ENCODE data around the gene NPAS2.

NPAS2 gene

GRCh38 chr2:100969998-100970397, 150.1 kb downstream of the NPAS2 start:
- Histone ChIP-seq H3K4me3 (ENCODE audit: low read length, poor library complexity, severe bottlenecking) (no peak overlapping the region), H3K4me1 (ENCODE audit: insufficient read depth, low read length, poor library complexity, severe bottlenecking) (no peaks in the 10 kb centered on the region), H3K9me3 (ENCODE audit: insufficient read depth, low read depth, low read length) (no peaks in the 10 kb centered on the region), H3K4me2 (ENCODE audit: low read depth, low read length, poor library complexity, severe bottlenecking) (no peak overlapping the region), H3K36me3 (ENCODE audit: insufficient read depth, low read length) (no peaks in the 10 kb centered on the region), H2AFZ (ENCODE audit: low read length) (no peak overlapping the region), H3K79me2 (ENCODE audit: insufficient read depth, low read length) (no peaks in the 10 kb centered on the region), H3F3A (ENCODE audit: low read depth) (no peaks in the 10 kb centered on the region), H3K27me3 (ENCODE audit: insufficient read depth, low read length, poor library complexity, severe bottlenecking) (no peaks in the 10 kb centered on the region), H4K20me1 (ENCODE audit: insufficient read depth, low read length, poor library complexity, severe bottlenecking) (no peaks in the 10 kb centered on the region), H3K9me2 (replicated peaks; ENCODE audit: low read depth, low read length) (no peaks in the 10 kb centered on the region), H3K9ac (ENCODE audit: low read depth, low read length, poor library complexity, severe bottlenecking) (no peak overlapping the region)
- no peak for TF ChIP-seq CTCF (conservative IDR thresholded peaks at IDR 0.05; ENCODE audit: low read length)
- no peak for TF ChIP-seq EZH2phosphoT487 (IDR thresholded peaks at IDR 0.05; ENCODE audit: borderline replicate concordance)

- no peaks in the 10 kb centered on the region for H3K79me2 ChIP-seq (ENCODE audit: insufficient read depth, low read length)
- no peaks in the 10 kb centered on the region for H3K4me1 ChIP-seq (ENCODE audit: insufficient read depth, low read length, poor library complexity, severe bottlenecking)
- no peaks in the 10 kb centered on the region for H3K27me3 ChIP-seq (ENCODE audit: insufficient read depth, low read length, poor library complexity, severe bottlenecking)
- no peak overlapping the region for H3K9ac ChIP-seq (ENCODE audit: low read depth, low read length, poor library complexity, severe bottlenecking)
- no peak overlapping the region for H3K4me3 ChIP-seq (ENCODE audit: low read length, poor library complexity, severe bottlenecking)
- H4K20me1 ChIP-seq (ENCODE audit: insufficient read depth, low read length, poor library complexity, severe bottlenecking): no peaks in the 10 kb centered on the region
- H3K9me3 ChIP-seq (ENCODE audit: insufficient read depth, low read depth, low read length): no peaks in the 10 kb centered on the region
- H3F3A ChIP-seq (ENCODE audit: low read depth): no peaks in the 10 kb centered on the region
- no peak overlapping the region for H3K4me2 ChIP-seq (ENCODE audit: low read depth, low read length, poor library complexity, severe bottlenecking)
- no peaks in the 10 kb centered on the region for H3K9me2 ChIP-seq (replicated peaks; ENCODE audit: low read depth, low read length)
- H3K36me3 ChIP-seq (ENCODE audit: insufficient read depth, low read length): no peaks in the 10 kb centered on the region
- TF ChIP-seq EZH2phosphoT487 (IDR thresholded peaks at IDR 0.05; ENCODE audit: borderline replicate concordance) (no peak), CTCF (conservative IDR thresholded peaks at IDR 0.05; ENCODE audit: low read length) (no peak)
- H2AFZ ChIP-seq (ENCODE audit: low read length): no peak overlapping the region
These were observed 151.3 kb downstream of the NPAS2 start for GRCh38 chr2:100971221-100971620.

- Histone ChIP-seq H3K27me3 (ENCODE audit: insufficient read depth, low read length, poor library complexity, severe bottlenecking) (no peaks in the 10 kb centered on the region), H3K4me1 (ENCODE audit: insufficient read depth, low read length, poor library complexity, severe bottlenecking) (no peaks in the 10 kb centered on the region), H3K9me3 (ENCODE audit: insufficient read depth, low read depth, low read length) (no peaks in the 10 kb centered on the region), H3K4me2 (ENCODE audit: low read depth, low read length, poor library complexity, severe bottlenecking) (no peak overlapping the region), H3K9me2 (replicated peaks; ENCODE audit: low read depth, low read length) (no peaks in the 10 kb centered on the region), H3K9ac (ENCODE audit: low read depth, low read length, poor library complexity, severe bottlenecking) (no peak overlapping the region), H2AFZ (ENCODE audit: low read length) (no peak overlapping the region), H3K4me3 (ENCODE audit: low read length, poor library complexity, severe bottlenecking) (no peak overlapping the region), H4K20me1 (ENCODE audit: insufficient read depth, low read length, poor library complexity, severe bottlenecking) (no peaks in the 10 kb centered on the region), H3K79me2 (ENCODE audit: insufficient read depth, low read length) (no peaks in the 10 kb centered on the region), H3K36me3 (ENCODE audit: insufficient read depth, low read length) (no peaks in the 10 kb centered on the region), H3F3A (ENCODE audit: low read depth) (no peaks in the 10 kb centered on the region)
- TF ChIP-seq EZH2phosphoT487 (IDR thresholded peaks at IDR 0.05; ENCODE audit: borderline replicate concordance) (no peak), CTCF (conservative IDR thresholded peaks at IDR 0.05; ENCODE audit: low read length) (no peak)
These were observed 152.5 kb downstream of the NPAS2 start for GRCh38 chr2:100972452-100972851.

All from Loucy (cell line).